HG03135 (cell line): ENCODE data around the gene RRAGC.

Experiments used
- ATAC-seq: cut with Tn5 transposase; IDR thresholded peaks from one replicate; pipeline ENCODE4 v1.9.1; 2021; ENCODE audit warnings: mild to moderate bottlenecking, moderate library complexity; ENCODE audit not compliant: unreplicated experiment

The RRAGC gene, protein sequence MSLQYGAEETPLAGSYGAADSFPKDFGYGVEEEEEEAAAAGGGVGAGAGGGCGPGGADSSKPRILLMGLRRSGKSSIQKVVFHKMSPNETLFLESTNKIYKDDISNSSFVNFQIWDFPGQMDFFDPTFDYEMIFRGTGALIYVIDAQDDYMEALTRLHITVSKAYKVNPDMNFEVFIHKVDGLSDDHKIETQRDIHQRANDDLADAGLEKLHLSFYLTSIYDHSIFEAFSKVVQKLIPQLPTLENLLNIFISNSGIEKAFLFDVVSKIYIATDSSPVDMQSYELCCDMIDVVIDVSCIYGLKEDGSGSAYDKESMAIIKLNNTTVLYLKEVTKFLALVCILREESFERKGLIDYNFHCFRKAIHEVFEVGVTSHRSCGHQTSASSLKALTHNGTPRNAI

DNA sequence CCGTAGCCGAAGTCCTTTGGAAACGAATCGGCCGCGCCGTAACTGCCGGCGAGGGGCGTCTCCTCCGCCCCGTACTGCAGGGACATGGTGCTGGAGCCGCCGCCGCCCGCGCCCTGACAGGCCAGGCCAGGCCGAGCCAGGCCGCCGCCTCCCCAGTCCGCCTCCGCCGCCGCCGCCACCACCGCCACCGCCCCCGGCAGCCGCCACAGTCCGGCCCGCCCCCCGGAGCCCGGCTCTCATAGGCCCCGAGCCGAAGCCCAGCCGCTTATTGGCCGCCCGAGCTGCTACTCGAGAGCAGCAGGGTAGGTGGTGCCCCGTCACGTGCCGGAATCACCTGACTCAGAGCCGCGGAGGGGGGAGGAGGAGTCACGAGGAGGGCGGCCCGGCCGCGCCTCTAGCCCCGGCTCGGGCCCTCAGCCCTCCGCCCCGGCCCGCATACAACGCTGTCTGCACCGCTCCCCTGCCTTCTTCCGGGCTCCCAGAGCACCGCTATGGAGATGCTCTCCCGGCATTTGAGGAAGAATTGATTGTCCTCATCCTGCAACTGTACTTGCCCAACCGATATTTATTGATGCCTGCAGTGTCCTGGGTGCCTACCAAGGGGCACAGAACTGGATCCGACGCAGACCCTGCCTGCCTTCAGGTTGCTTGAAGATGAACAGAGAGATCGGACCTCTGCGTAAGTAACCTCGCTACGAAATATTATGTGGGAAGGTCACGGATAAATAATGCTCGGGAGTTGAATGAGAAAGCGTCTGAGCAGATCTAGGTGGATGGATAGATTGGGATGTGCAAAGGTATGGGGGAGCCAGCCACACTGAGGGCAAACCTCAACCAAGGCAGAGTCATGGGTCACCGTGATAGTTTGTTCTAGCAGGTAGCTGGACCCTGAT, at the start of gene RRAGC:
Gene RRAGC, minus strand, starts transcription at position 212 of the 893 bp plus-strand sequence. Its CDS starts 126 bp downstream, at position 86.
- peak; percentile 94 for ATAC-seq

GRCh38 chr1:38908821-38909220, 49.2 kb upstream of the RRAGC start:
- no peak for ATAC-seq

- no peak for ATAC-seq
Observed at GRCh38 chr1:38905985-38906384, 46.4 kb upstream of the RRAGC start.

DNA sequence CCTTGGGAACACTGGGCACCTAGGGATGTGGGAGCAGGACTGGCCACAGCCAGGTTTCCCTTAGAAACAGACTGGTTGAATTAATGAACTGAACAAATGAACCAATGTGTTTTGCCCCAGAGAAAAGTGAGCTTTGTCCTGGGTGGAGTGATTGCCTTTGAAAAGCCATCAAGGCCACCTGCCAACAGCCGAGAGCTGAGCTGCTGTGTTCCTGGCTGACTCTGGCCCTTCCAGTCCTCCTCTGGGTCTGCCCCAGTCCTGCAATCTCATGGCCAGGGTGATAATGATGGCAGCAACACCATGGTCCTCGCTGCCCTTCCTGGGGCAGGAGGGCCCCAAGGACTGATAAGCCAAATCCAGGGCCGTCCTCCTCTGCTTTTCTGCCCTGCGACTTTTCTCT, 40.0 kb upstream of the RRAGC start:
- no peak for ATAC-seq

DNA sequence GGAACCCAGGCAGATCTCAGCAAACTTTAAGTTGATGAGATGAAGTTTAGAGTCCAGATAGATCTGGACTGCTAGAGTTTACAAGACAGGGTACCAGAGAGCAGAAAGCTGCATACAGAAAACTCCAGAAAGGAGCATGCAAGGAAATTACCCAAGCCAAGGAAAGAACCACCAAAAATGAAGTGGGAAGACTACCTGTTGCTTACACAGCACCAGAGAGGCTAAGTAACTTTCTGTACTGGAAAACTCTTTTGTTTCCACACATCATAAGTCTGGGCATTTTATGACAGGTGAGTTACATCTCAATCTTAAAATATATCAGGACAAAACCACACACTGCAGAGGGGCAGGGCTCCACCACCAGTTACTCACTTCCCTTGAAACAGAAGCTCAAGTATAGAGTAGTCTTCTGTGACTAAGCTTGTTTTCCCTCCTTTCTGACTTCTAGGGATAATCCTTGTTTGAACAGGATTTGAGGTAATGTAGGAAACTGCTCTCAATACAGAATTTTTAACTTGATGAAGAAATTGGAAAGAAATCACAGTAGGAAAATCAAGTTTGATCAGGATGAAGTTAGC, 39.2 kb upstream of the RRAGC start:
- ATAC-seq, result no peak

GRCh38 chr1:38896169-38896568, 36.6 kb upstream of the RRAGC start:
- no peak for ATAC-seq

DNA sequence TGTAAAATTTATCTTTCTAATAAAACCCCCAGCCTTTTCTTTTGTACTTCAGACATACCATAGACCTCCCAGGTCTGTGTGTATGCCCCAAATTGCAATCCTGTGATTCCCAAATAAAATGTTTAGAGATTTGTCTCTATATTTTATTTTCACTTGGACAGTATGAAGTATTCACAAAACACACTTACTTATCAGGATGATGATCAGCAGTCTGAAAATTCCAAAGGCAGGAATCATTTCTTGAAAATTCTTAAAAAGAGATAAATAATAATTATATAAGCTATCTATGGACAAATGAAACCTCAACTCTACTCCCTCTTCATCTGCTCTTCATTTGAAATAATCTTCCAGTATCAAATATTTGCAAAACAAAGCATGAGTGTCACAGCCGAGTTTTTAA, 33.4 kb upstream of the RRAGC start:
- ATAC-seq, result no peak

DNA sequence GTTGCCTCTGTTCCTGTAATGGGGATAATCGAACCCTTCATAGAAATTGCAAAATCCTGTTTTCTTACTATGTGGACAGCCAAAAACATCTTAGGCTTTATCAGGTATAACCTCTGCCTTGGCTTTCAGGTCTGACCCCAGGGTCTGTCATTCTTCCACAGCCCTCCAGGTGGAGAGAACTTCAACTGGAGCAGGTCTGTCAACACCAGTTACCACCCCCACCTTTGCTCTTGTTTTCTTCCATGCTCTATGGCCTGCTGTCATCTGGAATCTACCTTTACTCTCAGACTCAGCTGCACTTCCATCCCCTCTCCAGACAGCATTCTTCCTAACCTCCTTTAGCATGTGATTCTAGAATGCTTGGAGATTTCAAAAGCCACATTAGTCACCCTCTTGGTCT, 32.2 kb upstream of the RRAGC start:
- no peak for ATAC-seq

GRCh38 chr1:38889589-38889988, 30.0 kb upstream of the RRAGC start:
- no peak for ATAC-seq

GRCh38 chr1:38888423-38889333, 29.1 kb upstream of the RRAGC start:
- no peak for ATAC-seq

DNA sequence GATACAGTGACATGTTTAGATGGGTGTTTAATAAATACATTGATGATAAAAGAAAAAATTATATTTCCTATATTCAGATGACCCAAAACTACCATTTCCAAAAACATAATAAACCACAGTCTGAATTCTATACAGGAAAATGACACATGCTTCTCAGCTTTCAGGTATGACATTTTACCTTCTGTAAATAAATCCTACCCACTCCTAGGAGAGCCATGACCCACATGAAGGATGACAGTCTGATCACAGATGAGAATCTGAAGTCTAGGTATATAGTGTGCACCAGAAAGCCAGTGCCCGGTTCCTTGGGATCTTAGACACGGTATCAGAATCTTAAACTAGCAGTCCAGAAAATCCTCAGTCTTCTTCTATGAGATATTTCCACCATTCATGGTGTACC, 25.5 kb upstream of the RRAGC start:
- ATAC-seq, result no peak

- ATAC-seq, result no peak
Observed at GRCh38 chr1:38881487-38881886, 21.9 kb upstream of the RRAGC start, which contains the start of gene GJA9. Gene GJA9, minus strand, starts transcription at chr1:38881587. Its CDS starts 5,489 bp downstream, at chr1:38876098.

- ATAC-seq, result no peak
Observed at GRCh38 chr1:38875811-38876210, 16.2 kb upstream of the RRAGC start.

- peak; percentile 94 for ATAC-seq
Observed at GRCh38 chr1:38873027-38873969, 13.7 kb upstream of the RRAGC start, which contains the start of gene MYCBP. Gene MYCBP, minus strand, starts transcription at chr1:38873348. Its CDS starts 43 bp downstream, at chr1:38873305.

- peak; percentile 29 for ATAC-seq
Observed at GRCh38 chr1:38872401-38873026, 12.9 kb upstream of the RRAGC start.

DNA sequence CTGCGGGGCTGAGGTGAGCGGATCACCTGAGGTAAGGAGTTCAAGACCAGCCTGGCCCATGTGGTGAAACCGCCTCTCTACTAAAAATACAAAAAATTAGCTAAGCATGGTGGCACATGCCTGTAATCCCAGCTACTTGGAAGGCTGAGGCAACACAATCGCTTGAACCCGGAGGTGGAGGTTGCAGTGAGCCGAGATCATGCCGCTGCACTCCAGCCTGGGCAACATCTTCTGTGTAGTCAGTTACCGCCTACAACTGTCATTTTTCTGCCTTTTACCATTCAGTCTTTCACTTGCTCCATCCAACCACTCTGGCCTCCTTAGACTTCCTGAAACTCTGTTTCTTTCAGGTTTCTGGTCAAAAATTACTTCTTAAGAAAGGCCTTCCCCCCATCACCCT, 11.4 kb upstream of the RRAGC start:
- no peak for ATAC-seq

GRCh38 chr1:38867208-38867607, 7.6 kb upstream of the RRAGC start:
- ATAC-seq, result no peak

GRCh38 chr1:38865112-38865715, 5.6 kb upstream of the RRAGC start:
- ATAC-seq, result no peak
